HG02943 (cell line): Measurements from ENCODE around the gene HNRNPU.

Experiments
- ATAC-seq: cut with Tn5 transposase; IDR thresholded peaks from one replicate; pipeline ENCODE4 v1.9.1; 2021; ENCODE audit warnings: mild to moderate bottlenecking, low read depth, moderate library complexity; ENCODE audit not compliant: unreplicated experiment

Gene HNRNPU

DNA sequence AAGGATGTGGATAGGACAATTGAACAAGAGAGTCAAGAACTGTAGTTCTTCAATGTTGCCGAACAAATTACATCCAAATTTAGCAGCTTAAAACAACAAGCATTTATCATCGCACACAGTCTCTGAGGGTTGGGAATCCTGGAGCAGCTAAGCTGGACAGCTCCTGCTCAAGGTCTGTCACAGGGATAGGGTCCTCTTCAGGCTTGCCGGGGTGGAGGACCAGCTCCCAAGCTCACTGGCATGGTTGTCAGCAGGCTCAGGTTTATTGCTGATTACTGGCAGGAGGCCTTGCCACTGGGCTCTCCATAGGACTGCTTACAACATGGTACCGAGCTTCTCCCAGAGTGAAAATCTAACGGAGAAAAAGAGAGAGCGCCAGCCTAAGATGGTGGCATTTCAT, 51.0 kb downstream of the HNRNPU start:
- no peak for ATAC-seq

DNA sequence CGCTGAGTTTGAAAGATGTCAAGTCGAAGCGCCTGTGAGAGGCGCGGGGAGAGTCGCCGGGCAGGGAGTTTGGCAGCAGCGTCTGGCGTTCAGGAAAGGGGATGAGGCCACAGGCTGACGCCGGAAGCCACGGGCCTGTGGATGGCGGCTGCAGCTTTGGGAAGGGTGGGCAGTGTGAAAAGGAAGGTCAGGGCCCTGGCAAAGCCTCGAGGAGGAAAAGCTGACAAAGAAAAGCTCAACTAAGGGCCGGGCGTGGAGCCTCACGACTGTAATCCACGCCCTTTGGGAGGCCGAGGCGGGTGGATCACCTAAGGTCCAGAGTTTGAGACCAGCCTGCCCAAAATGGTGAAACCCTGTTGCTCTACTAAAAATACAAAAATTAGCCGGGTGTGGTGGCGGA, 54.1 kb downstream of the HNRNPU start:
- no peak for ATAC-seq

- no peak for ATAC-seq
These were observed 57.2 kb downstream of the HNRNPU start for GRCh38 chr1:244807138-244807537.

- no peak for ATAC-seq
These were observed 59.5 kb downstream of the HNRNPU start for GRCh38 chr1:244804841-244805240.

DNA sequence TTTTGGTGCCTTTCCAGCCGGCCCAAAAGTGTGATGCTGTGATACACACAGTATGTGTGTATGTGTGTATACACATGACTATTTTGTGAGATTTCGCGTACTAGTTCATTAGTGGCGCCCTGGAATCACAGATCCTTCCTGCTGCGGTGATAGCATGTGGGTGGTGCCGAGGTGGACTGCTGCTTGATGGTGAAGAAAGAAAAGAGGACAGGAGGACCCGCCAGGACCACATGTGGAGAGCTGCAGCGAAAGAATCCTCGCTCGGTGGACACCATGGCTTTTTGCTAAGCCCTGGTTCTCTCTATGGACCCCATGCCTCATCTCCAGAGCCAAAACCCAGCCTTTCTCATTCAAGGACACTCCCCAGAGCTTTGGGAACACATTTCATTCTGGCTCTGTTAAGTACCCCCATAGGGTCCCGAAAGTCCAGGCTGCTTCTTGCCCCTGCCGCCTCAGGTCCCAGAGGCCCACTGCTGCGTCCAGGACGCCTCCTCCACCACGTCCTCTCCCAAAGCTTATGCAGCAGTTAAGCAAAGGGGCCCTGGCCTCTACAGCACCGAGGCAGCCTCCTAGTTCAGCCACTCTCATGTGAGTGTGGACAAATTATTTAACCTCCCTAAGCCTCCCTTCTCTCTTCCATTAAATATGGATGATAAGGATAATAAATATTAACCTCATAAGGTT, 61.6 kb downstream of the HNRNPU start:
- ATAC-seq, result no peak

GRCh38 chr1:244802041-244802440, 62.3 kb downstream of the HNRNPU start:
- ATAC-seq, result no peak

- peak; percentile 68 for ATAC-seq
These were observed 63.1 kb downstream of the HNRNPU start for GRCh38 chr1:244801246-244801645.

DNA sequence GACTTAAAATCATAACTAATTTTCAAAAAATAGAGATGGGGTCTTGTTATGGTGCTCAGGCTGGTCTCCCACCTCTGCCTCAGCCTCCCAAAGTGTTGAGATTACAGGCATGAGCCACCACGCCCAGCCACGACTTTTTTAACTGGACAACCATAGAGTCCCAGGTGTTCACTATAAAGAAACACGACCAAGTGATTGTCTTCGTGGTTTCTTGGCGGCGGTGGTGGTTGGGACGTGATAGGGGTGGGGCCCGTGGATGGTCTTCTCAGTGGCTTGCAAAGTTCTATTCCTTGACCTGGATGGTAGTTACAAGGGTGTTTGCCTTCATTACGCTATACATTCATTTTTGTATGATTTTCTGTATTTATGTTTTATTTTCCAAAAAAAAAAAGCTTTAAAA, 63.5 kb downstream of the HNRNPU start:
- ATAC-seq, result no peak
